Measurements from ENCODE around the gene CTNND2. TPM values are rescaled to one million over a fixed set of nuclear protein-coding genes. Genes with fewer than 3 reads are reported as not detected.

Gene CTNND2
- polyA plus RNA-seq, 1 donor from 2014 or later = 67.0 TPM

GRCh38 chr5:11574787-11575186, 329.5 kb downstream of the CTNND2 start:
- Histone ChIP-seq H3K27me3 (ENCODE audit: insufficient read depth, low read depth, low read length) (no peaks in the 10 kb centered on the region), H3K9me3 (ENCODE audit: low read length) (no peaks in the 10 kb centered on the region), H3K4me2 (ENCODE audit: low read length) (no peak overlapping the region), H3F3A (ENCODE audit: insufficient read depth, low read length, poor library complexity, severe bottlenecking) (no peaks in the 10 kb centered on the region), H3K4me3 (ENCODE audit: low read length) (no peak overlapping the region), H3K79me2 (replicated peaks; ENCODE audit: insufficient read depth, low read length) (no peaks in the 10 kb centered on the region), H4K20me1 (ENCODE audit: insufficient read depth) (no peaks in the 10 kb centered on the region), H3K36me3 (ENCODE audit: insufficient read depth, low read length) (no peaks in the 10 kb centered on the region), H2AFZ (ENCODE audit: low read depth, low read length) (no peak overlapping the region), H3K9me2 (ENCODE audit: insufficient read depth, low read length) (no peaks in the 10 kb centered on the region), H3K9ac (ENCODE audit: low read length) (no peak overlapping the region), H3K27ac (ENCODE audit: low read length) (no peak overlapping the region)
- TF ChIP-seq TAF1 (IDR thresholded peaks at IDR 0.05; ENCODE audit: low read depth) = no peak

- H3K27ac ChIP-seq (ENCODE audit: low read length) = no peak overlapping the region
- no peaks in the 10 kb centered on the region for H3K27me3 ChIP-seq (ENCODE audit: insufficient read depth, low read depth, low read length)
- H3K79me2 ChIP-seq (replicated peaks; ENCODE audit: insufficient read depth, low read length) = no peaks in the 10 kb centered on the region
- no peaks in the 10 kb centered on the region for H4K20me1 ChIP-seq (ENCODE audit: insufficient read depth)
- no peaks in the 10 kb centered on the region for H3K9me2 ChIP-seq (ENCODE audit: insufficient read depth, low read length)
- H3K36me3 ChIP-seq (ENCODE audit: insufficient read depth, low read length) = no peaks in the 10 kb centered on the region
- H3K4me3 ChIP-seq (ENCODE audit: low read length) = no peak overlapping the region
- no peak overlapping the region for H3K9ac ChIP-seq (ENCODE audit: low read length)
- H3F3A ChIP-seq (ENCODE audit: insufficient read depth, low read length, poor library complexity, severe bottlenecking) = no peaks in the 10 kb centered on the region
- H3K4me2 ChIP-seq (ENCODE audit: low read length) = no peak overlapping the region
- TF ChIP-seq RAD21 (conservative IDR thresholded peaks at IDR 0.05) (no peak), EP300 (conservative IDR thresholded peaks at IDR 0.05; ENCODE audit: poor library complexity, severe bottlenecking) (peak; percentile 62)
- no peak overlapping the region for H2AFZ ChIP-seq (ENCODE audit: low read depth, low read length)
- H3K9me3 ChIP-seq (ENCODE audit: low read length) = no peaks in the 10 kb centered on the region
Measured at GRCh38 chr5:11573140-11573992, 330.9 kb downstream of the CTNND2 start.

GRCh38 chr5:11564706-11565105, 339.5 kb downstream of the CTNND2 start:
- Histone ChIP-seq H3K27me3 (ENCODE audit: insufficient read depth, low read depth, low read length) (no peaks in the 10 kb centered on the region), H2AFZ (ENCODE audit: low read depth, low read length) (no peak overlapping the region), H3K27ac (ENCODE audit: low read length) (no peak overlapping the region), H3K9ac (ENCODE audit: low read length) (no peak overlapping the region), H3F3A (ENCODE audit: insufficient read depth, low read length, poor library complexity, severe bottlenecking) (no peaks in the 10 kb centered on the region), H3K4me3 (ENCODE audit: low read length) (no peak overlapping the region), H3K9me2 (ENCODE audit: insufficient read depth, low read length) (no peaks in the 10 kb centered on the region), H3K9me3 (ENCODE audit: low read length) (no peaks in the 10 kb centered on the region), H3K4me2 (ENCODE audit: low read length) (no peak overlapping the region), H3K36me3 (ENCODE audit: insufficient read depth, low read length) (peaks cover under 1% of the 10 kb centered on the region), H3K79me2 (replicated peaks; ENCODE audit: insufficient read depth, low read length) (no peaks in the 10 kb centered on the region), H4K20me1 (ENCODE audit: insufficient read depth) (no peaks in the 10 kb centered on the region)
- TF ChIP-seq EP300 (conservative IDR thresholded peaks at IDR 0.05; ENCODE audit: poor library complexity, severe bottlenecking) (no peak), EZH2 (IDR thresholded peaks at IDR 0.05; ENCODE audit: borderline replicate concordance, insufficient read depth, low read length, poor library complexity, severe bottlenecking) (no peak), POLR2AphosphoS5 (IDR thresholded peaks at IDR 0.05) (no peak), REST (IDR thresholded peaks at IDR 0.05; ENCODE audit: borderline replicate concordance) (no peak), TAF1 (IDR thresholded peaks at IDR 0.05; ENCODE audit: low read depth) (no peak), SMC3 (conservative IDR thresholded peaks at IDR 0.05; ENCODE audit: poor library complexity) (no peak), RAD21 (conservative IDR thresholded peaks at IDR 0.05) (no peak)
